ENCODE results near the gene THY1.
"Not testable (repeated sequence)": the region's sequence is repeated elsewhere in the genome, so short reads cannot be mapped to it uniquely, and the experiment has no call there.

Gene THY1

GRCh38 chr11:119446434-119446833, 23.5 kb upstream of the THY1 start:
- in situ Hi-C loops (cut with MboI; ENCODE audit: low sequenced_read_pairs): no loop called here

- in situ Hi-C loops (cut with MboI; ENCODE audit: low sequenced_read_pairs): no loop called here
Measured at GRCh38 chr11:119445850-119446249, 22.9 kb upstream of the THY1 start.

GRCh38 chr11:119445379-119445778, 22.4 kb upstream of the THY1 start:
- in situ Hi-C loops (cut with MboI; ENCODE audit: low sequenced_read_pairs): no loop called here

GRCh38 chr11:119441898-119442243, 18.9 kb upstream of the THY1 start:
- in situ Hi-C loops (cut with MboI; ENCODE audit: low sequenced_read_pairs): no loop called here

- in situ Hi-C loops (cut with MboI; ENCODE audit: low sequenced_read_pairs): no loop called here
Measured at GRCh38 chr11:119438599-119438998, 15.6 kb upstream of the THY1 start.

GRCh38 chr11:119437521-119437920, 14.5 kb upstream of the THY1 start:
- in situ Hi-C loops (cut with MboI; ENCODE audit: low sequenced_read_pairs): not testable (repeated sequence)

- in situ Hi-C loops (cut with MboI; ENCODE audit: low sequenced_read_pairs): no loop called here
Measured at GRCh38 chr11:119436711-119437110, 13.7 kb upstream of the THY1 start.

GRCh38 chr11:119436093-119436492, 13.1 kb upstream of the THY1 start:
- in situ Hi-C loops (cut with MboI; ENCODE audit: low sequenced_read_pairs): no loop called here

GRCh38 chr11:119434591-119435330, 11.8 kb upstream of the THY1 start:
- in situ Hi-C loops (cut with MboI; ENCODE audit: low sequenced_read_pairs): no loop called here

GRCh38 chr11:119433358-119433725, 10.4 kb upstream of the THY1 start:
- in situ Hi-C loops (cut with MboI; ENCODE audit: low sequenced_read_pairs): no loop called here

- in situ Hi-C loops (cut with MboI; ENCODE audit: low sequenced_read_pairs): no loop called here
Measured at GRCh38 chr11:119432484-119433357, 9.7 kb upstream of the THY1 start.

GRCh38 chr11:119431523-119431922, 8.6 kb upstream of the THY1 start:
- in situ Hi-C loops (cut with MboI; ENCODE audit: low sequenced_read_pairs): no loop called here

GRCh38 chr11:119427279-119427678, 4.3 kb upstream of the THY1 start:
- in situ Hi-C loops (cut with MboI; ENCODE audit: low sequenced_read_pairs): no loop called here

- in situ Hi-C loops (cut with MboI; ENCODE audit: low sequenced_read_pairs): no loop called here
Measured at GRCh38 chr11:119426142-119426541, 3.2 kb upstream of the THY1 start.

GRCh38 chr11:119424775-119425174, 1.8 kb upstream of the THY1 start:
- in situ Hi-C loops (cut with MboI; ENCODE audit: low sequenced_read_pairs): no loop called here

GRCh38 chr11:119424276-119424675, 1.3 kb upstream of the THY1 start:
- in situ Hi-C loops (cut with MboI; ENCODE audit: low sequenced_read_pairs): no loop called here

- in situ Hi-C loops (cut with MboI; ENCODE audit: low sequenced_read_pairs): no loop called here
Measured at GRCh38 chr11:119423509-119424254, 710 bp upstream of the THY1 start.

- in situ Hi-C loops (cut with MboI; ENCODE audit: low sequenced_read_pairs): no loop called here
Measured at GRCh38 chr11:119421941-119422808, 797 bp downstream of the THY1 start.

GRCh38 chr11:119421351-119421750, 1.6 kb downstream of the THY1 start:
- in situ Hi-C loops (cut with MboI; ENCODE audit: low sequenced_read_pairs): no loop called here

GRCh38 chr11:119420631-119421030, 2.3 kb downstream of the THY1 start:
- in situ Hi-C loops (cut with MboI; ENCODE audit: low sequenced_read_pairs): no loop called here
